ENCODE data around the gene PSMA6. TPM values are rescaled to one million over a fixed set of nuclear protein-coding genes. Genes with fewer than 3 reads are reported as not detected.

Gene PSMA6
- total and polyA plus RNA-seq, 2 of the 8 experiments (the other 6 are each of a cell fraction or from before 2014, with no cell fraction given): 180 to 238 TPM

- 0 out of 2 replicates have a peak overlapping the region, but pooled peaks have one; percentile 1 for H2AFZ ChIP-seq (ENCODE audit: low read length)
- H3K36me3 ChIP-seq (ENCODE audit: control insufficient read depth in 2 of 4, insufficient read depth in 4 of 4, low read length in 3 of 4): no peaks in the 10 kb centered on the region; a peak in 1 of 8 replicates
- no peak overlapping the region for H3K9ac ChIP-seq (replicated peaks in 1 of 4; ENCODE audit: extremely low read depth in 1 of 4, low read depth in 3 of 4, low read length in 3 of 4)
- H3K79me1 ChIP-seq (ENCODE audit: low read depth, low read length): no peaks in the 10 kb centered on the region; the same call in 1 of the 2 replicates
- no peak overlapping the region for H2AK5ac ChIP-seq (ENCODE audit: low read depth, low read length)
- peaks cover 0 to 6% (median 2%) of the 10 kb centered on the region in 4 experiments; a peak in 3 of 7 replicates for H3K4me1 ChIP-seq (replicated peaks in 1 of 4; ENCODE audit: control insufficient read depth in 3 of 4, insufficient read depth in 4 of 4, low read length in 3 of 4)
- no peak overlapping the region for H3K27ac ChIP-seq (ENCODE audit: low read depth, low read length)
- no peaks in the 10 kb centered on the region for H3K79me2 ChIP-seq (ENCODE audit: control insufficient read depth in 1 of 2, insufficient read depth in 2 of 2, low read length in 2 of 2)
- ChIA-PET POLR2A (ENCODE audit: partially characterized antibody) (no interaction called here), CTCF (ENCODE audit: partially characterized antibody) (no interaction called here)
- peaks cover 0 to 2% of the 10 kb centered on the region in 2 experiments for H4K20me1 ChIP-seq (replicated peaks in 1 of 2; ENCODE audit: control insufficient read depth in 1 of 2, insufficient read depth in 2 of 2, low read length in 2 of 2)
- DNase-seq (ENCODE audit: low read depth in 1 of 2, low spot score in 2 of 2): no peak
- WGBS, 2 experiments (ENCODE audit: extremely low coverage in 1 of 2, insufficient coverage in 1 of 2, insufficient read length in 1 of 2, insufficient replicate concordance in 2 of 2, low coverage in 1 of 2, low lambda C conversion rate in 2 of 2, missing lambda C conversion rate in 1 of 2): 89% methylated on average over 5 of the region's 5 CpGs; no CpG with 5 or more reads in 1 of the 2 experiments
- H3K14ac ChIP-seq (ENCODE audit: insufficient read length): no peak overlapping the region
- TF ChIP-seq MAFK (IDR thresholded peaks at IDR 0.05; ENCODE audit: low read depth, low read length): no peak
- TF ChIP-seq CBX8 (IDR thresholded peaks at IDR 0.05; ENCODE audit: borderline replicate concordance, low read depth, low read length): no peak
- TF ChIP-seq KDM4A (IDR thresholded peaks at IDR 0.05; ENCODE audit: low read depth, low read length, severe bottlenecking): no peak
- no peak for TF ChIP-seq EZH2 (IDR thresholded peaks at IDR 0.05; ENCODE audit: low read depth, low read length, severe bottlenecking)
- no peak for TF ChIP-seq SIRT6 (IDR thresholded peaks at IDR 0.05; ENCODE audit: low read length)
- TF ChIP-seq HDAC6 (IDR thresholded peaks at IDR 0.05; ENCODE audit: low read depth, low read length): no peak
- TF ChIP-seq SIX5 (IDR thresholded peaks at IDR 0.05; ENCODE audit: low read depth, low read length): no peak
- no peak for TF ChIP-seq ZNF274 (IDR thresholded peaks at IDR 0.05; ENCODE audit: borderline replicate concordance, extremely low read depth, low read length)
- H3K4me3 ChIP-seq (ENCODE audit: extremely low read depth in 1 of 4, insufficient read depth in 2 of 4, low read depth in 3 of 4, low read length in 4 of 4): no peak overlapping the region
- H2BK12ac ChIP-seq (ENCODE audit: low read depth, low read length): no peak overlapping the region
- H4K8ac ChIP-seq (ENCODE audit: extremely low read depth, insufficient read depth, low read length): no peak overlapping the region; the same call in 1 of the 2 replicates
- no peak overlapping the region for H3K56ac ChIP-seq (replicated peaks; ENCODE audit: insufficient read length, low read depth, low read length)
- no peak for FAIRE-seq
- no peak overlapping the region for H4K91ac ChIP-seq (replicated peaks; ENCODE audit: insufficient read length, low read length)
- no peak overlapping the region for H3K4ac ChIP-seq (replicated peaks; ENCODE audit: insufficient read length, low read depth, low read length)
- H3K23ac ChIP-seq (ENCODE audit: insufficient read length): no peak overlapping the region
- H2BK15ac ChIP-seq (ENCODE audit: low read length): 0 out of 2 replicates have a peak overlapping the region, but pooled peaks have one; percentile 8
- H3K18ac ChIP-seq (ENCODE audit: extremely low read depth, low read length): no peak overlapping the region
- H2BK120ac ChIP-seq (replicated peaks; ENCODE audit: low read depth, low read length): no peak overlapping the region
- no peak overlapping the region for H3K4me2 ChIP-seq (ENCODE audit: insufficient read depth in 1 of 2, low read depth in 2 of 2, low read length in 2 of 2)
- H4K5ac ChIP-seq (ENCODE audit: insufficient read length, low read depth, low read length): no peak overlapping the region
- no peaks in the 10 kb centered on the region for H3K9me3 ChIP-seq (ENCODE audit: insufficient read depth in 2 of 2, low read depth in 1 of 2, low read length in 1 of 2)
- no peak overlapping the region for H2BK5ac ChIP-seq (ENCODE audit: low read depth, low read length)
- H3K23me2 ChIP-seq (ENCODE audit: low read depth, low read length): peaks cover 3% of the 10 kb centered on the region
- H3K27me3 ChIP-seq (replicated peaks in 1 of 4; ENCODE audit: control insufficient read depth in 3 of 4, extremely low read depth in 1 of 4, insufficient read depth in 3 of 4, low read length in 3 of 4): no peaks in the 10 kb centered on the region; a peak in 1 of 7 replicates
- no peak overlapping the region for H2BK20ac ChIP-seq (ENCODE audit: low read length)
Measured at GRCh38 chr14:35355981-35356841, 64.0 kb downstream of the PSMA6 start.
